HepG2 (cell line): ENCODE data around the gene KRABD2.

Source experiments
- CTCF ChIP-seq: sonication (generic); formaldehyde crosslinking; IDR thresholded peaks from 2 replicates; pipeline ENCODE4 v1.5.0; 2020; ENCODE audit warnings: mild to moderate bottlenecking, missing genetic modification reagents, moderate library complexity
- JUND ChIP-seq: sonication (generic); formaldehyde crosslinking; IDR thresholded peaks from 2 replicates; pipeline ENCODE4 v1.8.0; 2022; ENCODE audit warnings: mild to moderate bottlenecking, missing genetic modification reagents
- MAX ChIP-seq: IDR thresholded peaks from 2 replicates; pipeline ENCODE4 v1.6.1; 2012; ENCODE audit warnings: inconsistent platforms
- NPAS2 ChIP-seq: sonication (generic); formaldehyde crosslinking; IDR thresholded peaks from 2 replicates; pipeline ENCODE4 v1.8.0; 2022; ENCODE audit warnings: mild to moderate bottlenecking, missing genetic modification reagents, borderline replicate concordance
- PTBP1 ChIP-seq: fragments of 200-400 bp; formaldehyde crosslinking; IDR thresholded peaks from 2 replicates; pipeline ENCODE4 v1.6.1; 2018; ENCODE audit warnings: low read length, low read depth; ENCODE audit not compliant: poor library complexity, severe bottlenecking
- SAFB2 ChIP-seq: sonication (generic); formaldehyde crosslinking; IDR thresholded peaks from 2 replicates; pipeline ENCODE4 v1.5.1; 2020; ENCODE audit warnings: missing genetic modification reagents, low read depth, mild to moderate bottlenecking, borderline replicate concordance
- TARDBP ChIP-seq: sonication (generic); formaldehyde crosslinking; IDR thresholded peaks from 2 replicates; pipeline ENCODE4 v1.8.0; 2022; ENCODE audit warnings: mild to moderate bottlenecking, missing genetic modification reagents
- U2AF1 ChIP-seq: fragments of 200-400 bp; formaldehyde crosslinking; optimal IDR thresholded peaks from 2 replicates; pipeline ENCODE3; 2017; ENCODE audit warnings: mild to moderate bottlenecking, low read depth, low read length

GRCh38 chr17:8366231-8366630, 10.3 kb downstream of the KRABD2 start:
- no peak for TF ChIP-seq MAX
- no peak for TF ChIP-seq PTBP1
- no peak for TF ChIP-seq U2AF1
- no peak for TF ChIP-seq NPAS2 (CRISPR knock-in tag)
- TF ChIP-seq JUND (CRISPR knock-in tag) = no peak
- TF ChIP-seq SAFB2 (CRISPR knock-in tag) = no peak
- TF ChIP-seq CTCF = no peak
- no peak for TF ChIP-seq TARDBP (CRISPR knock-in tag)
